SK-N-SH (cell line): ENCODE data around the gene PLXND1. TPM values are rescaled to one million over a fixed set of nuclear protein-coding genes. Genes with fewer than 3 reads are reported as not detected.

Experiments used
- CTCF ChIA-PET: fragments of 300-600, 350-600 bp; formaldehyde crosslinking; extraction: SDS; loops from one replicate; lab custom pipeline; 2021; lab: Yijun Ruan, JAX
- POLR2A ChIA-PET: fragments of 350-600 bp; sonication (Branson Sonifier 250); formaldehyde crosslinking; extraction: SDS; loops from one replicate; lab custom pipeline; 2020; ENCODE audit warnings: antibody characterized with exemption, inconsistent platforms; lab: Yijun Ruan, JAX
- DNase-seq: peaks from one replicate; pipeline ENCODE4 v3.0.0; 2012
- H2AFZ ChIP-seq: fragments of 200-600 bp; sonication (generic); 2 replicates; pipeline ENCODE4 v1.8.1; 2016; ENCODE audit warnings: antibody characterized with exemption, mild to moderate bottlenecking, low read depth
- H3F3A ChIP-seq: fragments of 200-600 bp; sonication (generic); replicated peaks from 2 replicates; pipeline ENCODE3; 2016; ENCODE audit warnings: antibody characterized with exemption, mild to moderate bottlenecking; ENCODE audit not compliant: insufficient read depth
- H3K27ac ChIP-seq, 2 experiments: fragments of 200-500 bp in 1 of 2; fragments of 200-600 bp in 1 of 2; sonication (Bioruptor generic) in 1 of 2; sonication (generic), shearing (Covaris generic) in 1 of 2; 2 replicates each; pipeline versions ENCODE4 v1.5.1 to v1.6.1; 2014 to 2016; ENCODE audit warnings: low read depth in 2 of 2, inconsistent platforms in 1 of 2, low read length in 1 of 2, mild to moderate bottlenecking in 1 of 2, mixed read lengths in 1 of 2
- H3K27me3 ChIP-seq: fragments of 200-600 bp; sonication (generic), shearing (Covaris generic); 2 replicates; pipeline ENCODE4 v1.6.1; 2016; ENCODE audit warnings: mixed run types; ENCODE audit not compliant: insufficient read depth
- H3K36me3 ChIP-seq, 2 experiments: fragments of 200-500 bp in 1 of 2; fragments of 200-600 bp in 1 of 2; sonication (Bioruptor generic) in 1 of 2; sonication (generic) in 1 of 2; replicated peaks in 1 of 2; 2 replicates each; pipeline versions ENCODE3 to v1.5.1; 2014 to 2016; ENCODE audit warnings: low read length in 1 of 2, mild to moderate bottlenecking in 1 of 2; ENCODE audit not compliant: insufficient read depth in 2 of 2, control insufficient read depth in 1 of 2
- H3K4me1 ChIP-seq, 2 experiments: fragments of 200-500 bp in 1 of 2; fragments of 200-600 bp in 1 of 2; sonication (Bioruptor generic) in 1 of 2; sonication (generic), shearing (Covaris generic) in 1 of 2; 2 replicates each; pipeline versions ENCODE4 v1.5.1 to v1.6.1; 2014 to 2016; ENCODE audit warnings: low read depth in 1 of 2, low read length in 1 of 2, mixed run types in 1 of 2; ENCODE audit not compliant: insufficient read depth in 2 of 2, control insufficient read depth in 1 of 2
- H3K4me2 ChIP-seq: fragments of 200-600 bp; sonication (generic), shearing (Covaris generic); 2 replicates; pipeline ENCODE4 v1.6.1; 2017; ENCODE audit warnings: mixed run types
- H3K4me3 ChIP-seq, 2 experiments: fragments of 200-500 bp in 1 of 2; fragments of 200-600 bp in 1 of 2; sonication (Bioruptor generic) in 1 of 2; sonication (generic), shearing (Covaris generic) in 1 of 2; 2 replicates each; pipeline versions ENCODE4 v1.5.1 to v1.8.1; 2014 to 2016; ENCODE audit warnings: low read depth in 2 of 2, inconsistent platforms in 1 of 2, low read length in 1 of 2, mild to moderate bottlenecking in 1 of 2, mixed read lengths in 1 of 2, moderate library complexity in 1 of 2
- H3K79me2 ChIP-seq: fragments of 200-600 bp; sonication (generic); 2 replicates; pipeline ENCODE4 v1.8.1; 2017; ENCODE audit warnings: mild to moderate bottlenecking; ENCODE audit not compliant: insufficient read depth
- H3K9ac ChIP-seq: fragments of 200-600 bp; sonication (generic); 2 replicates; pipeline ENCODE4 v1.6.1; 2017; ENCODE audit warnings: mixed run types
- H3K9me2 ChIP-seq: fragments of 200-600 bp; sonication (generic); 2 replicates; pipeline ENCODE4 v1.6.1; 2017; ENCODE audit warnings: mixed run types
- H3K9me3 ChIP-seq: fragments of 200-600 bp; sonication (generic); 2 replicates; pipeline ENCODE4 v1.6.1; 2017; ENCODE audit warnings: mixed run types, mild to moderate bottlenecking, moderate library complexity
- H4K20me1 ChIP-seq: fragments of 200-600 bp; sonication (generic); 2 replicates; pipeline ENCODE4 v1.6.1; 2017; ENCODE audit warnings: mild to moderate bottlenecking, mixed run types; ENCODE audit not compliant: insufficient read depth
- CHD2 ChIP-seq: fragments of 150-350 bp; IDR thresholded peaks from 2 replicates; pipeline ENCODE4 v1.6.1; 2018; ENCODE audit warnings: low read length; ENCODE audit not compliant: partially characterized antibody
- ELF1 ChIP-seq: IDR thresholded peaks from 2 replicates; pipeline ENCODE4 v1.4.0; 2012
- EP300 ChIP-seq, 2 experiments: IDR thresholded peaks; 2 replicates each; pipeline versions ENCODE4 v1.4.0 to v1.6.1; 2012; ENCODE audit warnings: borderline replicate concordance in 1 of 2, low read depth in 1 of 2, low read length in 1 of 2
- FOSL2 ChIP-seq: IDR thresholded peaks from 2 replicates; pipeline ENCODE4 v1.4.0; 2012; ENCODE audit warnings: low read depth, mild to moderate bottlenecking, moderate library complexity, borderline replicate concordance
- FOXJ3 ChIP-seq: sonication (generic); formaldehyde crosslinking; IDR thresholded peaks from 2 replicates; pipeline ENCODE4 v1.5.1; 2020; ENCODE audit warnings: mild to moderate bottlenecking, missing genetic modification reagents
- GATA2 ChIP-seq: sonication (generic); formaldehyde crosslinking; IDR thresholded peaks from 2 replicates; pipeline ENCODE4 v1.5.0; 2020; ENCODE audit warnings: mild to moderate bottlenecking, missing genetic modification reagents
- MXI1 ChIP-seq: IDR thresholded peaks from 2 replicates; pipeline ENCODE4 v1.6.1; 2012; ENCODE audit warnings: mild to moderate bottlenecking, low read depth, low read length, improper control_type of control experiment
- NRF1 ChIP-seq: IDR thresholded peaks from 2 replicates; pipeline ENCODE4 v1.6.1; 2012; ENCODE audit warnings: low read depth, mild to moderate bottlenecking, low read length
- PBX3 ChIP-seq: IDR thresholded peaks from 2 replicates; pipeline ENCODE4; 2012
- REST ChIP-seq: IDR thresholded peaks from 2 replicates; pipeline ENCODE4 v1.6.1; 2012; ENCODE audit warnings: mild to moderate bottlenecking, low read depth, low read length, moderate library complexity
- RFX5 ChIP-seq: IDR thresholded peaks from 2 replicates; pipeline ENCODE4 v1.6.1; 2012; ENCODE audit warnings: mild to moderate bottlenecking, improper control_type of control experiment, low read length
- RXRA ChIP-seq: IDR thresholded peaks from 2 replicates; pipeline ENCODE4 v1.4.0; 2012; ENCODE audit warnings: low read depth, mild to moderate bottlenecking, borderline replicate concordance
- TAF1 ChIP-seq: IDR thresholded peaks from 2 replicates; pipeline ENCODE4 v1.6.1; 2012; ENCODE audit warnings: low read depth, mild to moderate bottlenecking, low read length, moderate library complexity, borderline replicate concordance
- TEAD4 ChIP-seq: IDR thresholded peaks from 2 replicates; pipeline ENCODE4 v1.4.0; 2012; ENCODE audit warnings: mild to moderate bottlenecking, borderline replicate concordance; ENCODE audit not compliant: insufficient read depth
- YY1 ChIP-seq: IDR thresholded peaks from 2 replicates; pipeline ENCODE4 v1.4.0; 2012; ENCODE audit warnings: low read depth, mild to moderate bottlenecking
- ZBTB33 ChIP-seq: IDR thresholded peaks from 2 replicates; pipeline ENCODE4 v1.4.0; 2012; ENCODE audit warnings: low read depth, borderline replicate concordance
- WGBS: methylation state at CpG from one replicate; pipeline ENCODE4 v1.1.6; 2017; ENCODE audit warnings: low lambda C conversion rate; 5-methylcytosine and 5-hydroxymethylcytosine counted together
- polyA plus RNA-seq, 3 experiments: library from polyadenylated mRNA; depleted of rRNA; stranded (reverse); fragments of >200 nt; gene quantifications; 2 replicates each; pipeline ENCODE4 v1.2.3, GENCODE V29; 2012
- TF ChIP-seq, protein P1 (sequence below): fragments of 150-350 bp; IDR thresholded peaks from 2 replicates; pipeline ENCODE4 v1.6.1; 2017; ENCODE audit warnings: antibody characterized with exemption, low read length, low read depth, borderline replicate concordance

PLXND1 gene
- polyA plus RNA-seq, 1 of the 3 experiments (the other 2 are of a cell fraction) = 53.5 TPM

GRCh38 chr3:129524081-129524480 lies 82.4 kb downstream of the PLXND1 start:
- H2AFZ ChIP-seq = no peak overlapping the region
- H3K9me3 ChIP-seq = no peaks in the 10 kb centered on the region
- ChIA-PET POLR2A (no interaction called here), CTCF (interaction anchor here (1.3 kb wide), 1 partner anchor 33 kb away, joined by 5 read pairs; no protein-coding TSS in a partner anchor)
- 93% methylated on average over 4 of the region's 4 CpGs for WGBS
- no peak overlapping the region for H3K4me3 ChIP-seq
- H3K9ac ChIP-seq = no peak overlapping the region
- H3F3A ChIP-seq = no peaks in the 10 kb centered on the region
- TF ChIP-seq CHD2 (no peak), REST (no peak), FOSL2 (no peak), PBX3 (no peak), EP300 (IDR thresholded peaks at IDR 0.05; ENCODE audit: borderline replicate concordance in 1 of 2, low read depth in 1 of 2, low read length in 1 of 2) (no peak), MXI1 (no peak), ELF1 (no peak), YY1 (no peak), RXRA (no peak)
- TF ChIP-seq, protein P1, sequence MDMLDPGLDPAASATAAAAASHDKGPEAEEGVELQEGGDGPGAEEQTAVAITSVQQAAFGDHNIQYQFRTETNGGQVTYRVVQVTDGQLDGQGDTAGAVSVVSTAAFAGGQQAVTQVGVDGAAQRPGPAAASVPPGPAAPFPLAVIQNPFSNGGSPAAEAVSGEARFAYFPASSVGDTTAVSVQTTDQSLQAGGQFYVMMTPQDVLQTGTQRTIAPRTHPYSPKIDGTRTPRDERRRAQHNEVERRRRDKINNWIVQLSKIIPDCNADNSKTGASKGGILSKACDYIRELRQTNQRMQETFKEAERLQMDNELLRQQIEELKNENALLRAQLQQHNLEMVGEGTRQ = no peak
- no peaks in the 10 kb centered on the region for H3K9me2 ChIP-seq
- no peaks in the 10 kb centered on the region for H3K36me3 ChIP-seq
- no peaks in the 10 kb centered on the region for H3K79me2 ChIP-seq
- no peak for DNase-seq
- H3K4me2 ChIP-seq = no peak overlapping the region
- H4K20me1 ChIP-seq = no peaks in the 10 kb centered on the region
- no peaks in the 10 kb centered on the region for H3K27me3 ChIP-seq
- peaks cover 0 to 15% of the 10 kb centered on the region in 2 experiments; a peak in 2 of 4 replicates for H3K4me1 ChIP-seq
- H3K27ac ChIP-seq = no peak overlapping the region

- TF ChIP-seq FOXJ3 (CRISPR knock-in tag) = no peak
- TF ChIP-seq RFX5 = no peak
- no peak for TF ChIP-seq MXI1
- TF ChIP-seq GATA2 (CRISPR knock-in tag) = no peak
- TF ChIP-seq NRF1 = no peak
- TF ChIP-seq TEAD4 = no peak
- no peak for TF ChIP-seq ZBTB33
- no peak for TF ChIP-seq TAF1
- no peak for TF ChIP-seq FOSL2
- TF ChIP-seq CHD2 = no peak
- TF ChIP-seq, all 33 proteins: peak for 0
- CTCF ChIA-PET = interaction anchor here (1.3 kb wide), 1 partner anchor 32 kb away, joined by 5 read pairs; no protein-coding TSS in a partner anchor
Observed at GRCh38 chr3:129522953-129523352, 83.5 kb downstream of the PLXND1 start.

More at GRCh38 chr3:129522953-129523352, 83.5 kb downstream of the PLXND1 start:
- 100% methylated on average over 2 of the region's 5 CpGs for WGBS
- peak; percentile 12 for DNase-seq
- Histone ChIP-seq H3K79me2 (no peaks in the 10 kb centered on the region), H3K4me1 (peaks cover 0 to 15% of the 10 kb centered on the region in 2 experiments; a peak in 2 of 4 replicates), H3K36me3 (no peaks in the 10 kb centered on the region), H3K9me3 (no peaks in the 10 kb centered on the region), H3F3A (no peaks in the 10 kb centered on the region), H3K27ac (no peak overlapping the region), H3K9me2 (no peaks in the 10 kb centered on the region), H3K4me2 (no peak overlapping the region), H3K27me3 (no peaks in the 10 kb centered on the region), H3K4me3 (no peak overlapping the region), H4K20me1 (no peaks in the 10 kb centered on the region), H3K9ac (no peak overlapping the region), H2AFZ (no peak overlapping the region)
- POLR2A ChIA-PET = no interaction called here
